Activated CD4-positive, alpha-beta memory T cell treated with anti-CD3 and anti-CD28 coated beads for 36 hours (primary cell): ENCODE results near the gene GFOD2. TPM values are rescaled to one million over a fixed set of nuclear protein-coding genes. Genes with fewer than 3 reads are reported as not detected.

Experiments used
- total RNA-seq, 2 experiments: library from RNA; stranded (reverse); gene quantifications; one replicate each; pipeline ENCODE4 v1.2.3, GENCODE V29; 2021

Gene GFOD2
- total RNA-seq, 2 experiments from 2014 or later, result 12.6 to 13.7 TPM

Other genes with a start within 250 kb of the GFOD2 start
- gene ATP6V0D1, start 238.2 kb downstream of the GFOD2 start, total RNA-seq, result 10 to 100 TPM; 25.0 to 26.3 TPM
- gene AGRP, start 235.8 kb downstream of the GFOD2 start, total RNA-seq, result not detected
- gene RIPOR1, start 190.5 kb downstream of the GFOD2 start, total RNA-seq, result 10 to 100 TPM; 33.4 to 37.9 TPM
- gene CTCF, start 156.8 kb downstream of the GFOD2 start, total RNA-seq, result 10 to 100 TPM; 48.9 to 51.5 TPM
- 100 to 1,000 TPM; 136 to 151 TPM for gene CARMIL2, start 74.2 kb downstream of the GFOD2 start, total RNA-seq
- gene ACD, start 59.1 kb downstream of the GFOD2 start, total RNA-seq, result 10 to 100 TPM; 63.0 to 63.9 TPM
- gene PARD6A, start 58.4 kb downstream of the GFOD2 start, total RNA-seq, result 10 to 100 TPM; 11.2 to 11.5 TPM
- gene ENKD1, start 52.6 kb downstream of the GFOD2 start, total RNA-seq, result 10 to 100 TPM in 1 of 2 experiments, 1 to 10 TPM in 1; 9.3 to 10.1 TPM
- gene C16orf86, start 52.5 kb downstream of the GFOD2 start, total RNA-seq, result 1 to 10 TPM; 2.2 to 2.5 TPM
- 10 to 100 TPM; 14.9 to 18.1 TPM for gene RANBP10, start 87.2 kb upstream of the GFOD2 start, total RNA-seq
- under 1 TPM; 0.77 to 0.81 TPM for gene TSNAXIP1, start 87.6 kb upstream of the GFOD2 start, total RNA-seq
- gene THAP11, start 123.0 kb upstream of the GFOD2 start, total RNA-seq, result 10 to 100 TPM; 31.8 to 32.1 TPM
- gene NUTF2, start 127.6 kb upstream of the GFOD2 start, total RNA-seq, result 100 to 1,000 TPM; 141 to 148 TPM
- gene CENPT, start 128.4 kb upstream of the GFOD2 start, total RNA-seq, result 10 to 100 TPM; 39.2 to 40.2 TPM
- 10 to 100 TPM; 88.6 to 94.2 TPM for gene EDC4, start 153.7 kb upstream of the GFOD2 start, total RNA-seq
- gene NRN1L, start 165.6 kb upstream of the GFOD2 start, total RNA-seq, result under 1 TPM in 1 of 2 experiments, not detected in 1; 0.76 TPM
- gene PSKH1, start 173.9 kb upstream of the GFOD2 start, total RNA-seq, result 10 to 100 TPM in 1 of 2 experiments, 1 to 10 TPM in 1; 10.0 to 11.7 TPM
- gene CTRL, start 212.5 kb upstream of the GFOD2 start, total RNA-seq, result 1 to 10 TPM; 2.9 to 3.1 TPM
- gene PSMB10, start 217.5 kb upstream of the GFOD2 start, total RNA-seq, result 100 to 1,000 TPM; 185 to 193 TPM
- gene LCAT, start 224.8 kb upstream of the GFOD2 start, total RNA-seq, result 10 to 100 TPM; 10.1 to 10.7 TPM
- gene SLC12A4, start 249.3 kb upstream of the GFOD2 start, total RNA-seq, result 10 to 100 TPM; 27.1 to 29.9 TPM